GM10248 (cell line): ENCODE results near the gene SAMD4A.

ENCODE experiments used
- CTCF ChIA-PET: fragments of 300-600 bp; sonication (Branson Sonifier 250); formaldehyde crosslinking; extraction: SDS; loops from one replicate; lab custom pipeline; 2021; ENCODE audit warnings: antibody characterized with exemption; lab: Yijun Ruan, JAX
- POLR2A ChIA-PET: fragments of 350-650 bp; sonication (Branson Sonifier 250); formaldehyde crosslinking; extraction: SDS; loops from one replicate; lab custom pipeline; 2020; ENCODE audit warnings: antibody characterized with exemption; lab: Yijun Ruan, JAX
- DNase-seq: peaks from one replicate; pipeline ENCODE4 v3.0.0; 2012; ENCODE audit errors: extremely low spot score
- TF ChIP-seq, protein P1 (sequence below): IDR thresholded peaks from 2 replicates; pipeline ENCODE4 v1.5.1; 2012; ENCODE audit warnings: mild to moderate bottlenecking, low read depth; ENCODE audit errors: extremely low read depth, missing control alignments, control extremely low read depth

The SAMD4A gene

DNA sequence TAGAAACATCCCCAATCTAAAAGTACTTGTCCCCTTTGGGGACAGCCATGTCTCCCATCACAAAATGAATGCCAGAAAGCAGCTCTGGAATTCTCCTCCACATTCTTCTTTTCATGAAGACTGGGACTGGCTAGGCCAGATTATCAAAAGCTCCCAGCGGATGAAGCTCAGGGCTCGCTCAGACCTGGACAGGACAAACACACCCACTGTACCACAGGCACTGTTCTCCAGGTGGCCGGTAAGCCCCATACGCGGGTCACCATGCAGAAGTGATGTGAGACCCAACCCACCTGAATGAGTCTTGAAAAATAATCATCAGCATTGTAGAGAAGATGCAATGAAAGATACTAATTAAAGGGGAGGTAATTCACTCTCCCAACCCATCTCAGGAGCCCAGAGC is 250.6 kb downstream of the SAMD4A start:
- DNase-seq, result no peak
- ChIA-PET POLR2A (no interaction called here), CTCF (interaction anchor here (1.0 to 5.0 kb wide), 3 partner anchors 11 to 61 kb away, joined by 3 to 48 read pairs (median 4); no protein-coding TSS in a partner anchor)
- TF ChIP-seq, protein P1, sequence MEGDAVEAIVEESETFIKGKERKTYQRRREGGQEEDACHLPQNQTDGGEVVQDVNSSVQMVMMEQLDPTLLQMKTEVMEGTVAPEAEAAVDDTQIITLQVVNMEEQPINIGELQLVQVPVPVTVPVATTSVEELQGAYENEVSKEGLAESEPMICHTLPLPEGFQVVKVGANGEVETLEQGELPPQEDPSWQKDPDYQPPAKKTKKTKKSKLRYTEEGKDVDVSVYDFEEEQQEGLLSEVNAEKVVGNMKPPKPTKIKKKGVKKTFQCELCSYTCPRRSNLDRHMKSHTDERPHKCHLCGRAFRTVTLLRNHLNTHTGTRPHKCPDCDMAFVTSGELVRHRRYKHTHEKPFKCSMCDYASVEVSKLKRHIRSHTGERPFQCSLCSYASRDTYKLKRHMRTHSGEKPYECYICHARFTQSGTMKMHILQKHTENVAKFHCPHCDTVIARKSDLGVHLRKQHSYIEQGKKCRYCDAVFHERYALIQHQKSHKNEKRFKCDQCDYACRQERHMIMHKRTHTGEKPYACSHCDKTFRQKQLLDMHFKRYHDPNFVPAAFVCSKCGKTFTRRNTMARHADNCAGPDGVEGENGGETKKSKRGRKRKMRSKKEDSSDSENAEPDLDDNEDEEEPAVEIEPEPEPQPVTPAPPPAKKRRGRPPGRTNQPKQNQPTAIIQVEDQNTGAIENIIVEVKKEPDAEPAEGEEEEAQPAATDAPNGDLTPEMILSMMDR, result no peak

DNA sequence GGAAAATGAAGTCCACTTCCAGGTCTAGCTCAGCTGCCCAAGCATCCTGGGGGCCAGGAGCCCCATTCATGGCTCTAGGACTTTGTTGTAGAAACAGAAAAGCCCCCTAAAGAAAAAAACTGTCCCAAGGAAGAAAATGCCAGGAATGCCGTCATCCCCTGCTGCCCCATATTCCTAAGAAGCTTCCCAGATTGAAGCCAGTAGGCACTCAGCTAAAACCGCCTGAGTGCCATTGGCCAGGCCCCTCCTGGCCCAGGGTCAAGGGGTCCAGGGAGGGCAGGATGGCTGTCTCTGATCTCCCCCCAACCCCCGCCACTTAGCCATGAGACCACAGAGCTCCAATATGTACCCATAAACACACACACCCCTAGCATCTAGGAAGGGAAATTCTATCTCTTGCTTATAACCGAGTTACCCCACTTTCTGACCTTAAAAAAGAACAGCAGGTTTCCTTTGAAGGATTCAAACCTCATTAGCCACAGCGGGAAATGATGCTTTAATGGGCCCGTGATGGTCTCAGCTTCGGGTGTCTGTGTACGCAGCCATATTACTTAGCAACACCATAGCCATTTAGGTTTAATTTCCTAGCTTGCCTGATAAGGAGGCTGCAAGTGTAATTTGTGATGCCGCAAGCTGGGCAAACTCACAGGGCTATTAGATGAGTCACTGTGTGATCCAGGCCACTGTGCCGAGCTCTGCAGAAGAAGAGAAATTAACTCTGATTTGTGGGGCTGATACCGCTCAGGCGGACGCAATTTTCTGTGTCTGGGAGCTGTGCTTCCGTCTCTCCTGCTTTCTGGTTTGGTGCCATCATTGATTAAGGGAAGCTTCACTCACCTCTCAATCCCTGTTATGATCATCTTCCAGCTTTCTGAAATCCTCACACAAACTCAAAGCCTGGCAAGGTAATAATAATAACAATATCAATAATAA is 251.5 kb downstream of the SAMD4A start:
- TF ChIP-seq, protein P1, result no peak
- POLR2A ChIA-PET, result no interaction called here
- no peak for DNase-seq
- CTCF ChIA-PET, result interaction anchor here (1.0 to 5.0 kb wide), 2 partner anchors 12 to 60 kb away, joined by 3 to 48 read pairs; no protein-coding TSS in a partner anchor

DNA sequence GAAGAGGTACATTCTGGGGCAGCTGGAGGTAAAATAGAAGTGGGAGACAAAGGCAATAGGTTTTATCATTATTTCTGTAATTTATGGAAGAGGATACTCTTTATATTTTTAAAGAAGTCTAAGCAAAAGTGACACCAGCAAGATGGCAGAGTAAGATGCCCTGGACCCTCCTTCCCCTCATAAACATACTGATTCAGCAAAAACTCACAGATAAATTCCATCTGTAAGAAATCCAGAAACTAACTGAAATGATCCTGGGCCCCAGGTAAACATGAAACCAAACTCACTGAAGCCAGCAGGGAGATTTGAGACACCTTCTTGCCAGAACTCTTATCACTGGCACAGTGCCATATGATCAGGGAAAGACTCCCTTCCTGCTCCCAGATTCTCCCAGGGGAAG is 255.8 kb downstream of the SAMD4A start:
- TF ChIP-seq, protein P1, result no peak
- ChIA-PET POLR2A (no interaction called here), CTCF (no interaction called here)
- DNase-seq, result no peak

DNA sequence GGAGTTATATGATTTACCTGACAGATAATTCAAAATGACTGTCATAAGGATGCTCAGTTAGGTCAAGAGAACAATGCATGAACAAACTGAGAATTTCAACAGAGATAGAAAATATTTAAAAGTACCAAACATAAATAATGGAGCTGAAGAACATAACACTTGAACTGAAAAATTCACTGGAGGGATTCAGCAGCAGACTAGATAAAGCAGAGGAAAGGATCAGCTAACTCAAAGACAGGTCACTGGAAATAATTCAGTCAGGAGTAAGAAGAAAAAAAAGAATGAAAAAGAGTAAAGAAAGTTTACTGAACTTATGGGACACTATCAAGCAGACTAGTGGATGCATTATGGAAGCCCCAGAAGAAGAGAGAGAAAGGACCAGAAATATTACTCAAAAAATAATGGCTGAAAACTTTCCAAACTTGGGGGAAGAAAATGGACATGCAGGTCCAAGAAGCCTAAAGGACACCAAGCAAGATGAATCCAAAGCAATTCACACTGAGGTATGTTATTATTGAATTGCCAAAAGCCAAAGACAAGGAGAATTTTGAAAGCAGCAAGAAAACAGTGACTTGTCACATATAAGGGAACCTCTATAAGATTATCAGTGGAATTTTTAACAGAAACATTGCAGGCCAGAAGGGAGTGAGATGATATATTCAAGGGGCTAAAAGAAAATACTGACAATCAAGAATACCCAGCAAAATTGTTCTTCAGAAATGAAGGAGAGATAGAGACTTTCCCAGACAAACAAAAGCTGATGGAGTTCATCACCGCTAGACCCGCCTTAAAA is 257.0 kb downstream of the SAMD4A start:
- no peak for DNase-seq
- CTCF ChIA-PET, result no interaction called here
- POLR2A ChIA-PET, result no interaction called here
- TF ChIP-seq, protein P1, result no peak

DNA sequence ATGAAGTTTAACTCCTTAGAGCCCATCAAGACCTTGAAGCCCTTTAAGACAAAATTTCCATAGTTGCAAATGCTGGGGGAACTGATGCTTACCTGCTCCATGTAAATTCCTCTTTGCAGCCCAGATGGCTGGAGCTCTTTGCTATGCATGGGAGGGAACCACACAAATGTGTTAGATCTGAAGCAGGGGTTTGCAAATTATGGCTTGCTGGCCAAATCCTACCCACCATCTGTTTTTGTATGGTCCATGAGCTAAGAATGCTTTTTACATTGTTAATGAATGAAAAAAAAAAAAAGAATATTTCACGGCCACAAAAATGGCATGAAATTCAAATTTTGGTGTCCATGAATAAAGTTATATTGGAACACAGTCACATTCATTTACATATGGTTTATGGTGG is 261.1 kb downstream of the SAMD4A start:
- ChIA-PET POLR2A (no interaction called here), CTCF (no interaction called here)
- no peak for DNase-seq
- TF ChIP-seq, protein P1, result no peak
